Transverse colon (tissue), 3 donors: Measurements from ENCODE around the gene SEMA4D.

Experiments used
- CTCF ChIP-seq, 5 experiments: fragments of 200-600 bp in 3 of 5; fragments of 450-650 bp in 2 of 5; sonication (generic) in 3 of 5; IDR thresholded peaks; 1 replicate in 2 of 5; 2 replicates in 3 of 5; pipeline ENCODE4 v1.5.1; 2016 to 2017; ENCODE audit warnings: antibody characterized with exemption in 5 of 5, inconsistent platforms in 3 of 5, mild to moderate bottlenecking in 2 of 5, moderate library complexity in 1 of 5
- EP300 ChIP-seq: sonication (generic); formaldehyde crosslinking; IDR thresholded peaks from one replicate; pipeline ENCODE4 v1.6.1; 2017; ENCODE audit warnings: antibody characterized with exemption, low read depth
- POLR2A ChIP-seq: fragments of 450-650 bp; IDR thresholded peaks from one replicate; pipeline ENCODE4 v1.6.1; 2016; ENCODE audit warnings: antibody characterized with exemption, mild to moderate bottlenecking, moderate library complexity

GRCh38 chr9:89502671-89503070 lies 4.8 kb upstream of the SEMA4D start:
- no peak for TF ChIP-seq CTCF (IDR thresholded peaks at IDR 0.05)
- TF ChIP-seq POLR2A, result no peak
- TF ChIP-seq EP300, result no peak
